GM12878 (cell line): Measurements from ENCODE around the gene RSKR. TPM values are rescaled to one million over a fixed set of nuclear protein-coding genes. Genes with fewer than 3 reads are reported as not detected.

Experiments used
- ATAC-seq: fragments of 200-7000 bp; cut with Tn5 transposase; 3 replicates; pipeline ENCODE4 v1.9.1; 2020; ENCODE audit warnings: mild to moderate bottlenecking, moderate library complexity
- BruUV-seq: library from RNA; stranded (reverse); fragments of 400-500 nt; replicated peaks from 2 replicates; lab custom pipeline; 2021; lab: Mats Ljungman, UMichigan
- CTCF ChIA-PET: fragments of 300-600 bp; sonication (Branson Sonifier 250); formaldehyde crosslinking; extraction: SDS; loops from one replicate; lab custom pipeline; 2021; ENCODE audit warnings: inconsistent platforms; lab: Yijun Ruan, JAX
- POLR2A ChIA-PET: fragments of 350-600 bp; formaldehyde crosslinking; extraction: SDS; loops from one replicate; lab custom pipeline; 2021; ENCODE audit warnings: inconsistent platforms; lab: Charles Lee
- RAD21 ChIA-PET: fragments of 300-600 bp; sonication (Branson Sonifier 250); formaldehyde crosslinking; loops from one replicate; lab custom pipeline; 2023; ENCODE audit warnings: antibody characterized with exemption; ENCODE audit not compliant: unreplicated experiment; lab: Charles Lee
- SMC1A ChIA-PET: fragments of 300-600 bp; sonication (Branson Sonifier 250); formaldehyde crosslinking; loops from one replicate; lab custom pipeline; 2023; ENCODE audit not compliant: unreplicated experiment, uncharacterized antibody; lab: Charles Lee
- DNase-seq: peaks from one replicate; pipeline ENCODE4 v3.0.0-alpha.2; 2011; ENCODE audit warnings: low read depth, low spot score
- FAIRE-seq: peaks from 3 replicates; lab custom pipeline; 2011; peaks lifted over from hg19 to GRCh38; lab: Jason Lieb, UNC
- H2AFZ ChIP-seq: 2 replicates; pipeline ENCODE4 v1.6.0; 2011; ENCODE audit warnings: low read depth, low read length, control low read depth; ENCODE audit not compliant: control insufficient read depth
- H3K27ac ChIP-seq: 2 replicates; pipeline ENCODE4 v1.5.1; 2011; ENCODE audit warnings: control low read depth; ENCODE audit not compliant: control insufficient read depth, insufficient read depth
- H3K27me3 ChIP-seq, 2 experiments: replicated peaks in 1 of 2; 2 replicates each; pipeline versions ENCODE4 v1.6.0 to v1.6.1; 2011; ENCODE audit warnings: low read length in 1 of 2; ENCODE audit not compliant: control insufficient read depth in 2 of 2, insufficient read depth in 2 of 2
- H3K36me3 ChIP-seq, 2 experiments: 2 replicates each; pipeline ENCODE4 v1.5.1; 2011; ENCODE audit warnings: low read length in 1 of 2; ENCODE audit not compliant: control insufficient read depth in 2 of 2, insufficient read depth in 2 of 2
- H3K4me1 ChIP-seq: 2 replicates; pipeline ENCODE4 v1.6.1; 2011; ENCODE audit warnings: mild to moderate bottlenecking, low read length, moderate library complexity, mixed read lengths; ENCODE audit not compliant: control insufficient read depth, insufficient read depth
- H3K4me2 ChIP-seq: 2 replicates; pipeline ENCODE4 v1.6.0; 2011; ENCODE audit warnings: control low read depth; ENCODE audit not compliant: control insufficient read depth, insufficient read depth
- H3K4me3 ChIP-seq: fragments of 200-600 bp; sonication (generic); 2 replicates; pipeline ENCODE4 v1.5.1; 2016
- H3K79me2 ChIP-seq: 2 replicates; pipeline ENCODE4 v1.6.0; 2011; ENCODE audit warnings: low read length; ENCODE audit not compliant: control insufficient read depth, insufficient read depth
- H3K9ac ChIP-seq: 2 replicates; pipeline ENCODE4 v1.8.0; 2011; ENCODE audit warnings: low read length, control low read depth, mixed read lengths; ENCODE audit not compliant: control insufficient read depth, insufficient read depth
- H3K9me3 ChIP-seq: replicated peaks from 3 replicates; pipeline ENCODE4 v1.5.1; 2011; ENCODE audit warnings: mild to moderate bottlenecking, low read length; ENCODE audit not compliant: control insufficient read depth, insufficient read depth
- H4K20me1 ChIP-seq: 2 replicates; pipeline ENCODE4 v1.6.0; 2011; ENCODE audit not compliant: control insufficient read depth, insufficient read depth
- ATF3 ChIP-seq: IDR thresholded peaks from 2 replicates; pipeline ENCODE4 v1.6.1; 2011; ENCODE audit warnings: low read depth, mild to moderate bottlenecking, low read length, moderate library complexity, borderline replicate concordance; ENCODE audit errors: extremely low read depth
- CHD4 ChIP-seq: fragments of 200-600 bp; sonication (generic); IDR thresholded peaks from 2 replicates; pipeline ENCODE4 v1.6.1; 2016; ENCODE audit warnings: mild to moderate bottlenecking
- CREM ChIP-seq: IDR thresholded peaks from 2 replicates; pipeline ENCODE4 v1.6.1; 2014; ENCODE audit warnings: antibody characterized with exemption, low read depth
- EZH2 ChIP-seq: IDR thresholded peaks from 2 replicates; pipeline ENCODE4 v1.6.1; 2012; ENCODE audit warnings: low read depth, mild to moderate bottlenecking, control low read depth, inconsistent platforms, low read length, borderline replicate concordance; ENCODE audit not compliant: control insufficient read depth
- FOS ChIP-seq: IDR thresholded peaks from 3 replicates; pipeline ENCODE4 v1.6.1; 2011; ENCODE audit warnings: borderline replicate concordance; ENCODE audit not compliant: insufficient read length; ENCODE audit errors: extremely low read depth
- MYB ChIP-seq: fragments of 150-350 bp; IDR thresholded peaks from 2 replicates; pipeline ENCODE4 v1.6.1; 2014; ENCODE audit warnings: mild to moderate bottlenecking, low read depth, low read length, borderline replicate concordance
- NFYB ChIP-seq: IDR thresholded peaks from 2 replicates; pipeline ENCODE4 v1.6.1; 2011; ENCODE audit warnings: low read depth, mild to moderate bottlenecking, low read length, improper control_type of control experiment, moderate library complexity; ENCODE audit not compliant: insufficient read depth
- NRF1 ChIP-seq: conservative IDR thresholded peaks from 2 replicates; pipeline ENCODE4 v1.6.1; 2011; ENCODE audit warnings: mild to moderate bottlenecking, low read depth, low read length, improper control_type of control experiment
- PKNOX1 ChIP-seq: fragments of 450-650 bp; IDR thresholded peaks from 2 replicates; pipeline ENCODE4 v1.6.1; 2016; ENCODE audit warnings: mild to moderate bottlenecking
- SMAD1 ChIP-seq: fragments of 450-650 bp; IDR thresholded peaks from 2 replicates; pipeline ENCODE4 v1.6.1; 2018; ENCODE audit warnings: mild to moderate bottlenecking, low read depth; ENCODE audit not compliant: partially characterized antibody
- SREBF1 ChIP-seq: IDR thresholded peaks from 2 replicates; pipeline ENCODE4 v1.6.1; 2012; ENCODE audit warnings: mild to moderate bottlenecking, low read length
- SREBF2 ChIP-seq: IDR thresholded peaks from 2 replicates; pipeline ENCODE4 v1.6.1; 2012; ENCODE audit warnings: mild to moderate bottlenecking, low read length
- TBL1XR1 ChIP-seq: IDR thresholded peaks from 2 replicates; pipeline ENCODE4 v1.6.1; 2012; ENCODE audit warnings: low read depth, low read length, improper control_type of control experiment
- TCF3 ChIP-seq: IDR thresholded peaks from 2 replicates; pipeline ENCODE4 v1.6.1; 2012; ENCODE audit warnings: low read depth, mild to moderate bottlenecking, low read length, borderline replicate concordance; ENCODE audit not compliant: insufficient read depth
- USF1 ChIP-seq: IDR thresholded peaks from 2 replicates; pipeline ENCODE4 v1.6.1; 2011; ENCODE audit warnings: borderline replicate concordance, low read depth, mild to moderate bottlenecking, moderate library complexity, mixed read lengths, low read length; ENCODE audit not compliant: insufficient read depth; ENCODE audit errors: extremely low read length
- ZBED1 ChIP-seq: IDR thresholded peaks from 2 replicates; pipeline ENCODE4 v1.6.1; 2016; ENCODE audit warnings: borderline replicate concordance
- ZBTB33 ChIP-seq: fragments of 450-650 bp; IDR thresholded peaks from 2 replicates; pipeline ENCODE4 v1.6.1; 2017; ENCODE audit warnings: mild to moderate bottlenecking
- ZNF384 ChIP-seq: IDR thresholded peaks from 2 replicates; pipeline ENCODE4 v1.6.1; 2012; ENCODE audit warnings: low read depth, mild to moderate bottlenecking, low read length, improper control_type of control experiment, borderline replicate concordance
- WGBS: methylation state at CpG from one replicate; pipeline ENCODE4 v1.1.6; 2016; ENCODE audit warnings: low lambda C conversion rate; ENCODE audit not compliant: insufficient replicate concordance, insufficient coverage; ENCODE audit errors: missing lambda C conversion rate; 5-methylcytosine and 5-hydroxymethylcytosine counted together
- in situ Hi-C: fragments of 300-500 bp; cut with MboI; formaldehyde crosslinking; loops from 9 replicates; pipeline ENCODE4 v1.14.3; 2018; ENCODE audit warnings: mixed read lengths
- intact Hi-C: fragments of 100-400 bp; cut with micrococcal nuclease; formaldehyde crosslinking; loops from one replicate; pipeline ENCODE4 v1.14.2; 2022; ENCODE audit not compliant: unreplicated experiment
- polyA plus RNA-seq, 11 experiments: library from polyadenylated mRNA; depleted of rRNA in 4 of 11; unstranded in 6 of 11; stranded (reverse) in 5 of 11; fragments of >200 nt; fragmentation: Nextera tagmentation in 4 of 11; fragmentation: Illumina TruSeq in 1 of 11; extraction: Ambion mirVana in 4 of 11; extraction: Trizol in 1 of 11; gene quantifications; 1 replicate in 1 of 11; 2 replicates in 10 of 11; pipeline versions ENCODE4 v1.2.1 to v1.2.3, GENCODE V29; 2011 to 2016; ENCODE audit warnings: inconsistent platforms in 2 of 11, missing spikeins in 2 of 11, low read depth in 1 of 11
- total RNA-seq, 4 experiments: library from RNA; depleted of rRNA in 3 of 4; stranded (reverse); fragments of >200 nt in 3 of 4; fragmentation: Illumina TruSeq in 1 of 4; extraction: Trizol in 1 of 4; gene quantifications; 2 replicates each; pipeline versions ENCODE4 v1.2.1 to v1.2.3, GENCODE V29; 2013 to 2021

Gene RSKR
- total and polyA plus RNA-seq, 10 of the 15 experiments (the other 5 are each of a cell fraction or from before 2014, with no cell fraction given): 0.52 to 22.4 (median 8.7) TPM

- Histone ChIP-seq H2AFZ (peak within 1 kb of the TSS; percentile 65), H3K4me3 (peak within 1 kb of the TSS; percentile 66), H3K4me1 (peaks cover 29% of the 10 kb centered on the region), H3K36me3 (peaks cover 7 to 21% of the 10 kb centered on the region in 2 experiments; a peak in 3 of 4 replicates), H3K79me2 (peaks cover 20% of the 10 kb centered on the region), H3K4me2 (peak within 1 kb of the TSS; percentile 84), H3K9me3 (no peaks in the 10 kb centered on the region), H3K27ac (peak within 1 kb of the TSS; percentile 46), H3K9ac (peak within 1 kb of the TSS; percentile 37), H4K20me1 (no peaks in the 10 kb centered on the region), H3K27me3 (no peaks in the 10 kb centered on the region)
- CTCF ChIA-PET: interaction anchor here (0.5 to 4.8 kb wide), 13 partner anchors 9 to 129 kb away, joined by 3 to 56 read pairs (median 4); no protein-coding TSS in a partner anchor
- FAIRE-seq (peak; percentile 41), DNase-seq (peak; percentile 88), ATAC-seq (peak; percentile 97)
- BruUV-seq: no TSS peak
- WGBS: 2% methylated on average over 24 of the region's 26 CpGs
- intact Hi-C loops (loop anchor here (2.0 kb wide), 1 partner anchor 22 kb away; the partner anchor contains the start of gene SPAG5), in situ Hi-C loops (no loop called here)
- SMC1A ChIA-PET: interaction anchor here (0.7 to 3.0 kb wide), 10 partner anchors 11 to 79 kb away, joined by 3 to 13 read pairs (median 4); no protein-coding TSS in a partner anchor
- POLR2A ChIA-PET: interaction anchor here (0.5 to 7.1 kb wide), 20 partner anchors 9 to 1332 kb away, joined by 3 to 91 read pairs (median 4); partner anchors contain the start of genes BLTP2, NEK8, PROCA1 and SPAG5
- RAD21 ChIA-PET: interaction anchor here (0.6 to 3.3 kb wide), 12 partner anchors 9 to 220 kb away, joined by 3 to 38 read pairs (median 3); partner anchors contain the start of genes BLTP2, POLDIP2 and RPL23A
- 0 out of 2 replicates have a peak, but pooled peaks have one; percentile 53 for TF ChIP-seq SREBF2
- peak; percentile 57 for TF ChIP-seq SMAD1
- 0 out of 2 replicates have a peak, but pooled peaks have one; percentile 42 for TF ChIP-seq CREM
- no peak for TF ChIP-seq ZNF384
- no peak for TF ChIP-seq TBL1XR1
- TF ChIP-seq SREBF1: no peak
- TF ChIP-seq FOS: no peak
- TF ChIP-seq USF1: peak; percentile 33
- no peak for TF ChIP-seq NRF1
- TF ChIP-seq PKNOX1: peak; percentile 55
- TF ChIP-seq NFYB: 0 out of 2 replicates have a peak, but pooled peaks have one; percentile 41
- TF ChIP-seq MYB: no peak
- TF ChIP-seq EZH2: no peak
- TF ChIP-seq CHD4: no peak
- TF ChIP-seq ATF3: 0 out of 2 replicates have a peak, but pooled peaks have one; percentile 9
- no peak for TF ChIP-seq ZBTB33
- TF ChIP-seq TCF3: 0 out of 2 replicates have a peak, but pooled peaks have one; percentile 43
- no peak for TF ChIP-seq ZBED1
Observed at GRCh38 chr17:28576758-28577465, 37.1 kb downstream of the RSKR start, which contains the start of gene ALDOC. TSS of gene ALDOC (minus strand) at chr17:28576895. CDS start at chr17:28575532, 1,363 bp downstream.
